Activated T-cell treated with anti-CD3 and anti-CD28 coated beads, Interleukin-2, amount 50 U/mL, for 48 hours (primary cell): ENCODE measurements around the gene TMEM86B.
"Not testable (repeated sequence)": the region's sequence is repeated elsewhere in the genome, so short reads cannot be mapped to it uniquely, and the experiment has no call there.

Experiments
- DNase-seq, 2 experiments: peaks; one replicate each; pipeline ENCODE4 v3.0.0-alpha.2; 2020

TMEM86B gene

GRCh38 chr19:55241935-55242464 is 13.4 kb upstream of the TMEM86B start:
- DNase-seq = no peak

- DNase-seq = no peak
These were observed 12.8 kb upstream of the TMEM86B start for GRCh38 chr19:55241143-55241934.

GRCh38 chr19:55240713-55241020 is 12.1 kb upstream of the TMEM86B start:
- no peak for DNase-seq

DNA sequence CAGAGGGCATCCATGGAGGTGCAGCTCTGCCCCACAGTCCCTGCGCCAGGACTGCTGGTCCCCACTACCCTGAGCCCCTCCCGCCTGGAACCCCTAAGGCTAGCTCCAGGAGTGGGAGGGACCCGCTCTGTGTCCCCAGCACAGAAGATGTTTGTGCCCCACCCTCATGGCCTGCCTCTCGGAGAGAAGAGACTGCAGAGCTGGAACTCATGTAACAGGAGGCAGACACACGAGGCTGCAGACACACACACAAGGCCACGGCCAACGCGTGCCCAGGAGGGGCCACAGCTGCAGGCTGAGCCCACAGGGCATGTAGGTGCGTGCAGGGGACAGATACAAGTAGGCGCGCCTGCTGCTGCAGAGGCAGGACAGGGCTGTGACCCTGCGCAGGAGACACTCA is 10.4 kb upstream of the TMEM86B start:
- no peak for DNase-seq

GRCh38 chr19:55238030-55238429 is 9.5 kb upstream of the TMEM86B start:
- DNase-seq = no peak

GRCh38 chr19:55232986-55233385 is 4.4 kb upstream of the TMEM86B start:
- no peak for DNase-seq

- no peak for DNase-seq
These were observed 3.7 kb upstream of the TMEM86B start for GRCh38 chr19:55232286-55232602.

DNA sequence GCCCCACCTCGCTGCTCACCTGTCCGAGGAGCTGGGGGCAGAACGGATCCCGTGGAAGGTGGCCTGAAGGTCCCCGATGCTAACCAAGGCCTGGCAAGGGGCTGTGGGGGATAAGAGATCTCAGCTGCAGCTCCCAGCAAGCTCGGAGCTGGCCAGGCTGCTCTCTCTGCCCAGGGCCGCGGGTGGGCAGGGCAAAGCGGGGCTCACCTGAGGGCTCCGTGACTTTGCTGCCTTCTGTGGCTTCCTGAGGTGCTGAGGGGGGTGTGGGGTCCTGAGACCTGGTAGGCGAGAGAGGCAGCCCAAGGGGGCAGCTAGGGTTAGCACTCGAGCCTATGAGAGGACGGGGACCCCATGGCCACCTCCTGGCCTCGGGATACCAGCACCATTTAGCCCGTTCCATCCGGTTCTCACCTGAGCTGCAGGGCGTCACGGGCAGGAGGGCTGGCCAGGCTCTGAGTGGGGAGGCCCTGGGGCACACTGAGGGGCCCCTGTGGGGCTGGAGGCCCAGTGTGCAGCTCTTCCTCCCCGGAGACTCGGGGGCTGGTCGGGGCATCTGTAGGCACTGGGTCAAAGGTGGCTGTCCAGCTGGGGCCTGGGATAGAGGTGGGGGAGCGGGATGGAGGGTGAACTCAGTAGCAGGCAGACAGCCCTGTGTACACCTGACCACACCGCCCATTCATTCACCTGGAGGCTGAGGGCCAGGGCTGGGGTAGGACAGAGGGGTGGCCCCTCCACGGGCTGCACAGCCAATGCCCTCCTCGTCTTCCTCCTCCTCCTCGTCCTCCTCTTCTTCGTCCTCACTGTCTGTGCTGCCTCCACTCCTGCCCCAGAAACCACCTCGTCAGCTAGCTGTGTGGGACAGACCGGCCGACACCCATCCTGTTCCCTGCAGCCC is 3.1 kb upstream of the TMEM86B start:
- DNase-seq = no peak

DNA sequence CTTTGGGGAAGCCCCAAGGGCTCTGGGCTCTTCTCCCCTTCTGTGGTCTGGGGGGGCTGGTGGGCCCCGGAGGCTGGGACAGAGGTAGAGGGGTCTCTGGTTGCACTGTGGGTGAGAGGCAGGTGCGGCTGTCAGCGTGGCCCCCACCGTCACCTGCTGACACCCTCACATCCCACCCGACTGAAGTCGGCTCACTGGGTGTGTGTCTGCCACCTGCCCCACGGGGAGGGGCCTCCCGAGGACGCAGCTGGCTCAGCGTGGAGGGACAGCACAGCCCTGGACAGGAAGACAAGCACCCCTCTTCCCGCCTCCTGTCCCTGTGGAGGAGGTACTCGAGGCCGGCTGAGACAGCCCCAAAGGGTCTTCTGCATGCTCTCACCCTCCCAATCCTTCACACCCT is 2.2 kb upstream of the TMEM86B start:
- no peak for DNase-seq

DNA sequence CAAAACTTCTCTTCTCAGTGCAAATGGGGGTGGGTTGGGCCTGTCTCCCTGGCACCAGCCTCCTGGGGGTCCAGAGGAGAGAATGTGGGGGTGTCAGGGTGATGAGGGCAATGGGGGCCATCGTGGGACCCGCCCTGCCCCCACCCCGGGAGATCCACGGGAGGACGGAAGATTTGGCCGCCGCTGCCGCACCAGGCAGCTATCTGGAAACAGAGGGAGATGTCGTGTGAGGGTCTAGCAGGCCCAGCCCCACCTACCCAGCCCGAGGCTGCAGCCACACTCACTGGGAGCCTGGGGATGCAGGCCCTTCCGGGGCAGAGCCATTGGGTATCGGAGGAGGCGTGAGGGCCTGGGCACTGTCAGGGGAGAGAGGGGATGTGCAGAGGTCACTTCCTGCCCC is 1.8 kb upstream of the TMEM86B start:
- no peak for DNase-seq

GRCh38 chr19:55229789-55230182 is 1.2 kb upstream of the TMEM86B start:
- DNase-seq = no peak

DNA sequence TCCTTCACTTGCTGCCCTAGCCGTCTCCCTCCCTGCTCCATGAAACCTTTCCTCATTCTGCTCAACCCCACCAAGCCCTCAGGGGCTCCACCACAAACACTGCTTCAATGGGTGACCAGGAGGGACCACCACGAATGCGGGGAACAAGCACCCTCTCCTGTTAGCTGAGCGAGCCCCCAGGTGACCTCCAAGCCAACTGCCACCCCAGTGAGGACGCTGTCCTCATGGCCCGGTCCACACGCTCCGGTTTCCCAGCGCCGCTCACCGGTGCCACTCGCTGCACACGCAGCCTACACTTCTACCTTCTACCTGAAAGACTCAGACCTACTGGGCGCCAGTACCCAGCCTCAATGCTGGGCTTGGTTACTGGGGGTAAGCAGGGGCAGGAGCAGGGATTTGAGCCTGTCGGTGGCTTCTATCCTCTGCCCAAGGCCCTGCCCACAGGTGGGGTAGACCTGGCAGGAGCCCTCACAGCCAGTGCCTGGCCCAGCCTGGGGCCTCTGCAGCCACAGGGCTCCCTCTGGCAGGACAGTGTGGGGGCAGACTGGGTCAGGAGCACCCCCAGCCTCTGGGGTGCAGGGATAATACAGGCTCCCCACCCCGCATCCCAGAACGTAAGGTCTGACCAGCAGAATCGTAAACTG is 704 bp upstream of the TMEM86B start:
- no peak for DNase-seq

GRCh38 chr19:55228015-55228391 is 560 bp downstream of the TMEM86B start:
- no peak for DNase-seq

- no peak for DNase-seq
These were observed 1.1 kb downstream of the TMEM86B start for GRCh38 chr19:55227241-55228014.

GRCh38 chr19:55226788-55227187 is 1.8 kb downstream of the TMEM86B start:
- no peak for DNase-seq

GRCh38 chr19:55226273-55226672 is 2.3 kb downstream of the TMEM86B start:
- DNase-seq = no peak

DNA sequence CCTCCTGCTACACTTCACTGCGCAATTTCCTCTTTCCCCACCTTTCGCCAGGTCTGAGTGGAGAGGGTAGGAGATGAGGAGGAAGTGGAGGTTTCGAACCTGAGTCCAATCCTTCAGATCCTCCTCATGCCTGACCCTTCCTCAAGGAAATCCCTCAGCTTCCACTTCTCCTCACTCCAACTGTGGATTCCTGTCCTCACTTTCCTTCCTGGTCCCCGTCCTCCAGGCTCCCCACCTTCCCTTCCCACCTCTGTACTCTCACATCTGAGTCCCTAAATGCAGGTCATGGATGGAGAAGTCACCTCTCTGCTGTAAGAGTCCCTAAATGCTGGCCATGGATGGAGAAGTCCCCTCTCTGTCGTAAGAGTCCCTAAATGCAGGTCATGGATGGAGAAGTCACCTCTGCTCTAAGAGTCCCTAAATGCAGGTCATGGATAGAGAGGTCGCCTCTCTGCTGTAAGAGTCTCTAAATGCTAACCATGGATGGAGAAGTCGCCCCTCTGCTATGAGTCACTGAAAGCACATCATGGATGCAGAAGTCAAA is 3.1 kb downstream of the TMEM86B start:
- DNase-seq = no peak

DNA sequence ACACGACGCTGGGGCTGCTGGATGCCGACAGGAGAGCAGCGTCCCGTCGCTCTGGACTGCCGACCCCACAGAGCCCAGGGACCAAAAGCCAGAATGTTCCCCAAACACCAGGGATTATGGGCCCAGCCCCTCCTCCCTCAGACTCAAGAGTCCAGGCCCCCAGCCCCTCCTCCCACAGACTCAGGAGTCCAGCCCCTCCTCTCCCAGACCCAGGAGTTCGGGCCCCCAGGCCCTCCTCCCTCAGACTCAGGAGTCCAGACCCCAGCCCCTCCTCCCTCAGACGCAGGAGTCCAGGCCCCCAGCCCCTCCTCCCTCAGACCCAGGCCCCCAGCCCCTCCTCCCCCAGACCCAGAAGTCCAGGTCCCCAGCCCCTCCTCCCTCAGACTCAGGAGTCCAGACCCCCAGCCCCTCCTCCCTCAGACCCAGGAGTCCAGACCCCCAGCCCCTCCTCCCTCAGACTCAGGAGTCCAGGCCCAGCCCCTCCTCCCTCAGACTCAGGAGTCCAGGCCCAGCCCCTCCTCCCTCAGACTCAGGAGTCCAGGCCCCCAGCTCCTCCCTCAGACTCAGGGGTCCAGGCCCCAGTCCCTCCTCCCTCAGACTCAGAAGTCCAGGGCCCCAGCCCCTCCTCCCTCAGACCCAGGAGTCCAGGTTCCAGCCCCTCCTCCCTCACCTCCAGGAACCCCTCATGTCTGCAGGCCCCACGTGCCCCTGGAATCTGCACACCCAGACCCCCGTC is 3.7 kb downstream of the TMEM86B start:
- DNase-seq = not testable (repeated sequence)

GRCh38 chr19:55224038-55224665 is 4.4 kb downstream of the TMEM86B start:
- DNase-seq = no peak

- DNase-seq = no peak
These were observed 5.1 kb downstream of the TMEM86B start for GRCh38 chr19:55223291-55224037.

DNA sequence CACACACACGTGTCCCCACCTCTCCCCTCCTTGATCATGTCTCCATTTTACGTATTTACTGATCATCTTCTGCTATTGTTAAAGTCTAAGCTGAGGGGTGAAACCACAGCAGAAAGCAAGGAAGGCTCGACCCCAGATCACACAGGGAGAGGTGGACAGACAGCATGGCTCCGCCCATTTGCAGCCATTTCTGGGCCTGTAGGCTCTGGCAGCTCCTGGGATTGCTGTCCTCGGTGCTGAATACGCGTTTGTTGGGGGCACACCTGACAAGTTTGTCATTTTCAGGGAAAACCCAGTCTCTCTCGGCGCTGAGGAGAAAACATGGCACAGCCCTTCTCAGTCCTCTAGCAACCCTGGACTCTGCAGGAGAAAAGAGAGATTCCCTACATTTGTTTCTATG is 8.0 kb downstream of the TMEM86B start:
- DNase-seq = no peak
